GM19035 (cell line): ENCODE data around the gene OLA1.
"Not testable (repeated sequence)": the region's sequence is repeated elsewhere in the genome, so short reads cannot be mapped to it uniquely, and the experiment has no call there.

Experiments
- ATAC-seq: cut with Tn5 transposase; IDR thresholded peaks from one replicate; pipeline ENCODE4 v1.9.1; 2021; ENCODE audit not compliant: unreplicated experiment

The OLA1 gene

DNA sequence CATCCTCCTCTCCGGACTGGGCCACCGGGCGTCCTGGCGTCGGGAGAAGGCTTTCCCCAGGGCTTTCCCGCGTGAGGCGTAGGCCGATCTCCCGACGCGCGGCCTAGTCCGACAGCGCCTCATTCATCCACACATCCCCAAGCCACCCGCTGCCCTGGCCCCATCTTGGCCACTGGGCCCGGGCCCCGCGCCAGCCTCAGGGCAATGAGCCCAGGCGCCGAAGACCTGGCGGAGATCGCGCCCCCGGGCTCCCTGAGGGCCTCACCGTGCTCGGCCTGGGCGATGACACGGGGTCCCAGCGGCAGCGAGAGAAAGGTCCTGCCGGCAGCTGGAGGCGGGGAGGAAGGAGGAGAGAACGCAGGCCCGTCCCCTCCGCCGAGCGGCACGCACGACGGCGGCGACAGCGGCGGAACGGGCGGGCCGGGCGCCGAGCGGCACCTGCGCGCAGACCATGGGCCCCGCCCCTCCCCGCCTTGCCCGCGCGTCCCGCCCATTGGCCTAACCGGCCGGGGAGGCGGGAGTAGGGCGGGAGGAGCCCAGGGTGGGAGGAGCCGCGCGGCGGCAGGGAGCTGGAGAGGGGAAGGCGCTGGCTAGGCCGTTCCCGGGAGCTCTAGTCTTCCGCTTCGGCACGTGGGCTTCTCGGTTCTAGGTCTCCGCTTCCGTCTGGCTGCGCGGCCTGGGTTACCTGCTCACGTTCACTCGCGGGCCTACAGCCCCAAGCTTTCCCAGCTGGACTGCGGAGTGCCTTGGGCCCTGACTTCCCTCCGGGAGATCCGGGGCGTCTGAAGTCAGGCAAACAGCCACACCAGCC lies at the start of gene OLA1:
Gene OLA1, minus strand, starts transcription at position 346 of the 811 bp plus-strand sequence. CDS start 1,717 bp downstream, outside the sequence.
- peak; percentile 95 for ATAC-seq

DNA sequence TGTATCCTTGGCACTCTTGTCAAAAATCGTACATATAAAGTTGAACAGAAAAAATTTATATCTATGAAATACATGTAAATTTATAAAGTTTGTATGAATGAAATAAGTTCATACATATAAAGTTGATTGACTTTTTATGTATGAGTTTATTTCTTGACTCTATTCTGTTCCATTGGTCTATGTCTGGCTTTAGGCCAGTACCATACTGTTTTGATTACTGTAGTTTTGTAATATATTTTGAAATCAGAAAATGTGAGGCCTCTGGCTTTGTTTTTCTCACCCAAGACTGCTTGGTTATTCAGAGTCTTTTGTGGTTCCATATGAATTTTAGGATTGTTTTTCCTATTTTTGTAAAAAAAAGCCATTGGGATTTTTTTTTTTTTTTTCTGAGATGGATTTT lies 44.6 kb upstream of the OLA1 start:
- no peak for ATAC-seq

DNA sequence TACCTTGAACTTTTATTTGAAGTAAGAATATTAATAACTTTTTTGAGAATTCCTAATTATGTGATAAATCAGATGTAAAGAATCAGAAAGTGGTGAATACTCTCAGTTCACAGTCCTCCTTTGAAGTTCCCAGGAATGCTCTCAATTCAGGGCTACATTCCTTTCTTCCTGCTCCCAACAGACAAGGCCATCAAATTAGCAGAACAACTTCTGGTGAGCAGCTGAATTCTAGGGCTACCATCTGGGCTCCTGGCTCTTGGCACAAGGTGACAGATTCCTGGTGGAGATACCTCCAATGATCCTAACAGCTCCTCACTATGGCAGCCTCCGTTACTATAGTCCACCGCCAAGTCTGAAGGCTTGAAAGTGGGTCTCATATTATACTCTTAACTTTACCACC lies 37.8 kb upstream of the OLA1 start:
- ATAC-seq, result no peak

DNA sequence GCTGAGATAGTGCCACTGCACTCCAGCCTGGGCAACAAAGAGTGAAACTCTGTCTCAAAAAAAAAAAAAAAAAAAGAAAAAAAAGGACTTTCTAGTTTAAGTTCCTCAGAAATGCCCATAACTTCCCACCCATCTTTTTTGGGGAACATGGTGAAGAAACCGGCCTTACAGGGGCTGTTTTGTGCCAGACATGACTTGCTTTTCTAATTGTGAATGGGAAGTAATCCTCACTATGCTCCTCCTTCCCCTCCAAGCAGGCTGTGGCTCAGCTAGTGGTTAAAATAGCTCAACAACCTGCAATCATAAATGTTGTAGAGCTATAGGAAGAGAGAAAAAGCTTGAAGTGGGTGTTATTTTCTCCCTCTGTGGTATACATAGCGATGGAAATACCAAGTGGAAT lies 34.1 kb upstream of the OLA1 start:
- ATAC-seq, result no peak

DNA sequence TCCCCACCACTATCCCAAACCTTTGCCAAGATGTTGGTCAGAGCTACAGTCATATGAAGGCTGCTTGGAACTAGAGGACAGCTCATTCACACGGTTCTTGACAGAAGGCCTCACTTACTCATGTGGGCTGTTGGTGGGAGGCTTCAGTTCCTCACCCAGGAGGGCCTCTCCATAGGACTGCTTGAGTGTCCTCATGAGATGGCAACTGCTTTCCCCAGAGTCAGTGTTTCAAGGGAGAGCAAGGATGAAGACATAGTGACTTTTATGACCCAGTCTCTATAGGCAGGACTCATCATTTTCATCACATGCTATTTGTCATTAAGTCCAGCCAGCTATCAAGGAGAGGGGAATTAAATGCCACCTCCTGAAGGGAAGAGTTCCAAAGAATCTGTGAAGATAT lies 33.4 kb upstream of the OLA1 start:
- ATAC-seq, result no peak

DNA sequence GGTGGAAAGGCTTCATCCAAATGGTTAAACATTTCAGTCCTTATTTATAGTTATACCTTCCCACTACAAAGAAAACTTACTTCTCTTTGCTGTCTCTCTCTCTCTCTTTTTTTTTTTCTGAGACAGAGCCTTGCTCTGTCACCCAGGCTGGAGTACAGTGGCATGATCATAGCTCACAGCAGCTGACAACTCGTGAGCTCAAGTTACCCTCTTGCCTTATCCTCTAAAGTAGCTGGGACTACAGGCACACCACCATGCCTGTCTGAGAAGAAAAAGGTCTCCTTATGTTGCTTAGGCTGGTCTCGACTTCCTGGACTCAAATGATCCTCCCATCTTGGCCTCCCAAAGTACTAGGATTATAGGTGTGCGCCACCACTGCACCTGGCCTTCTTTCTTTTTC lies 32.3 kb upstream of the OLA1 start:
- no peak for ATAC-seq

DNA sequence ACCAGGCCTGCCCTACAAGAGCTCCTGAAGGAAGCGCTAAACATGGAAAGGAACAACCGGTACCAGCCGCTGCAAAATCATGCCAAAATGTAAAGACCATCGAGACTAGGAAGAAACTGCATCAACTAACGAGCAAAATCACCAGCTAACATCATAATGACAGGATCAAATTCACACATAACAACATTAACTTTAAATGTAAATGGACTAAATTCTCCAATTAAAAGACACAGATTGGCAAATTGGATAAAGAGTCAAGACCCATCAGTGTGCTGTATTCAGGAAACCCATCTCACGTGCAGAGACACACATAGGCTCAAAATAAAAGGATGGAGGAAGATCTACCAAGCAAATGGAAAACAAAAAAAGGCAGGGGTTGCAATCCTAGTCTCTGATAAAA lies 21.9 kb upstream of the OLA1 start:
- ATAC-seq, result not testable (repeated sequence)

DNA sequence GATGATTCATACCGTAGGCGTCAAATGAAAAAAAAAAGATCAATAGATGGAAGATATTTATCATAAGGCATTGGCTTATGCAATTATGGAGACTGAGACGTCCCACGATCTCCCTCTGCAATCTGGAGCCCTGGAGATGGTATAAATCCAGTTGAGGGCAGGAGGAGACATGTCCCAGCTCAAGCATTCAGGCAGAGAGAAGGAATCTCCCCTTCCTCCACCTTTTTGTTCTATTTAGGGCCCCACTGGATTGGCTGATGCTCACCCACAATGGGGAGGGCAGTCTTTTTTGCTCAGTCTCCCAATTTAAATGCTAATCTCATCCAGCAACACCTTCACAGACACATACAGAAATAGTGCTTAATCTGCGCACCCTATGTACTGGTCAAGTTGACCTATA lies 18.0 kb upstream of the OLA1 start:
- no peak for ATAC-seq

DNA sequence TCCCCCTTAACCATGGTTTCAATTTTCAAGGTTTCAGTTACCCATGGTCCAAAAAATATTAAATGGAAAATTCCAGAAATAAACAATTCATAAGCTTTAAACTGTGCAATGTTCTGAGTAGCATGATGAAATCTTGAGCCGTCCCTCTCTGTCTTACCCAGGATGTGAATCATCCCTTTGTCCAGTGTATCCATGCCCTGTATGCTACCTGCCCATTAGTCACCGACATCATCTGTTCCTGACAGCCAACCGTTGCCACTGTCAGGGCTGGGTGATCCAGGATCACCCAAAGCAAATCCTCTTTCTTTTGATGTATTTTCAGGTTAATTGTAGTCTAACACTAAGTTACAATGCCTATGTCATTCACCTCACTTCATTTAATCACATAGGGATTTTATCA lies 15.7 kb upstream of the OLA1 start:
- no peak for ATAC-seq

DNA sequence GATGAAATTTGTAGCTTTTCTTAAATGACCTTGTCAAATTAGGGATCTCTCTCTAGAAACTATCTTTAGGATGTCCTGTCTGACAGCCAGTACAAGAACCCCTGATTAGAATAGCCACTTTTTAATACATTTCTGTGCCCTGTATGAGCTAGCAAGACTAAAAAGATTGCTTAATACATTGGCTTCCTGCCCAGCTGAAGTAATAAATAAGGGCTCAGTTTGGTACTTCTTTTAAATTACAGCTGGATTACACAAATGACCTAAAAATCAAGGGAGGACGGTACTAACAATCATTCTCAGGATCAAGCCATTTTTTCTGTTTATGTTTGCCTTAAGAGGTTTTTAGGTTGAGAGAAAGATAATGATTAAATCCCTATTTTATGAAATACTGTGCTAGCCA lies 11.6 kb upstream of the OLA1 start:
- ATAC-seq, result no peak

DNA sequence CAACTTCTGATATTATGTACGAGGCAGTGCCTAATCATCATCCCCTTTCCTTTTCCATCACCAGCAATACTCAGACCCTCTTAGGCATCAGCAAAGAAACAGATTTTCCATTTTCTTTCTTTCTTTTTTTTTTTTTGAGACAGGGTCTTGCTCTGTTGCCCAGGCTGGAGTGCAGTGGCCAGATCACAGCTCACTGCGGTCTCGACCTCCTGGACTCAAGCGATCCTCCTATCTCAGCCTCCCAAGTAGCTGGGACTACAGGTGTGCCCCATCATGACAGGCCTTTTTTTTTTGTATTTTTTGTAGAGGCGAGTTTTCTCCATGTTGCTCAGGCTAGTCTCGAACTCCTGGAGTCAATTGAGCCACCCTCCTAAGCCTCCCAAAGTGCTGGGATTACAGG lies 5.9 kb upstream of the OLA1 start:
- ATAC-seq, result no peak

DNA sequence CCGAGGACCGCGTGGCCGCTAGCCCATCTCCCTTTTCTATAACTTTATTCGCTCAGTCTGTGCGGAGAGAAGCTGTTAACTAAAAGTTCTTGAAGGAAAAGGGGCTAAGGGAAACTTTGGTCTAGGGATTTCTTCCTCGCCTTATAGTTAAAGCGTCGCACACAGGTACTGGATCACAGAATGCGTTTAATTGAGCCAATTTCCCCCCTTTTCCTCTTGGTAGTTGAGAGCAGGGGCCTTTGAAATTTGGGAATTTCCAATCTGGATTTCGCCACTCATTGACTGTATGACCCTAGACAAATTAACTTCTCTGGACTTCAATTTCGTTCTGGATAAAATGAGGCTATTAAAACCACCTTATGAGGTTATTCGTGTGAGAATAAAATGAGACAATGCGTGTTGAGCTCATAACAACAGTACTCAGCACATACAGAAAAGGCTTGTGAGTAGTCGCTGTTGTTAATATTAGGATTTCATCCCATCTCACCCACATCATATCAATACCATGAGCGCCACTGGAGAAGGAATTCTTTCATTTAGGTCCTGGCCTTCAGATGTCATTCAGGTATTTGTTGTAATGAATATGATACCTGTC lies 763 bp upstream of the OLA1 start:
- no peak for ATAC-seq

DNA sequence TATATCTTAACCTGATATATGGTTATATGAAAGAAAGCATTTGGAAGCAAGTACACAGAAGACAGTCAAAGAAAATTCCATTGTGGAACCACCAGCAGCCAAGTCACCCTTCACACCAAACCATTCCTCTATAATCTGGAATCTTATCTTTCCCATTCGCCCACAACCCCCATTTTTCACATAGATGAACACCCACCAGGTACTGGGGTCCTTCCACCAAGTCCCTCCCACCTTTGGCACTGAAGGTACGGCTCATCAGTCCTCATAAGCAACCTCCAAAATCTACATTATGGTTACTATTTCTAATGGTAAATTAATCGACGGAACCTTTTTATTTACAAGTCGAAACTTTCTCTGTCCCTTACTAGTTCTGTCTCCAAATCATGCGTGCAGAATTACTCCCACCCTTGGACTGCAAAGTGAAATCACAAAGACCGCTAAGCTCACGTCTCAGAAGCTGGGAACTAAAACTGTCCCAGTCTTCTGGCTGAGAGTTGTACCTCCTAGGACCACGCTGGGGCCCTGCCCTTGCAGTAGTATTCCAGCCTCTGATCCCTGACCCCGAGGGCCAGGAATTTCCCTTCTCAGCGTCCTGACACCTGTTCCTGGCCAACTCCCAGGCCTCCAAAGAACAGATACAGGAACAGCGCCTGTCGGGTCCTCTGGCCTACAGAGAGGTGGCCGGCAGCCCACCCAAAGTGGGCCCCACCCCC lies 702 bp downstream of the OLA1 start:
- peak; percentile 15 for ATAC-seq

DNA sequence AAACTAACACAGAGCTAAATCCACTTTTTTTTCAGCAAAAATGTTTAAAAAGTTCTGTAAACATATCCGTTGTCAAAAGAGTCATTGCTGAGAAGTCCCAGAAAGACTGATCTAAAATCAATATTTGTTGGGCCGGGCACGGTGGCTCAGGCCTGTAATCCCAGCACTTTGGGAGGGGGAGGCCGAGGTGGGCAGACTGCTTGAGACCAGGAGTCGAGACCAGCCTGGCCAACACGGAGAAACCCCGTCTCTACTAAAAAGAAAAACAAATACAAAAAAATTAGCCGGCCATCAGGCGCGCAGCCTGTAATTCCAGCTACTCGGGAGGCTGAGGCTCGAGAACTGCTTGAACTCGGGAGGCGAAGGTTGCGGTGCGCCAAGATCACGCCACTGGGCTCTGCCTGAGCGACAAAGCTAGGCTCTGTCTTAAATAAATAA lies 1.4 kb downstream of the OLA1 start:
- no peak for ATAC-seq

DNA sequence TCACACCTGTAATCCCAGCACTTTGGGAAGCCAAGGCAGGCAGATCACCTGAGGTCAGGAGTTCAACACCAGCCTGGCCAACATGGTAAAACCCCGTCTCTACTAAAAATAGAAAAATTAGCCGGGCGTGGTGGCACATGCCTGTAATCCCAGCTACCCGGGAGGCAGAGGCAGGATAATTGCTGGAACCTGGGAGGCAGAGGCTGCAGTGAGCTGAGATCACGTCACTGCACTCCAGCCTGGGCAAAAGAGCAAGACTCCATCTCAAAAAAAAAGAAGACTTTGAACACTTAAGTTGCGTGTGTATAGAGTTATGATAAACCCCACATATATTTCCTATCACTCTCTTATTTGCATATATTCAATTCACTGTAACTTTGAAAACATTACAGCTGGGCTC lies 2.7 kb downstream of the OLA1 start:
- ATAC-seq, result not testable (repeated sequence)

DNA sequence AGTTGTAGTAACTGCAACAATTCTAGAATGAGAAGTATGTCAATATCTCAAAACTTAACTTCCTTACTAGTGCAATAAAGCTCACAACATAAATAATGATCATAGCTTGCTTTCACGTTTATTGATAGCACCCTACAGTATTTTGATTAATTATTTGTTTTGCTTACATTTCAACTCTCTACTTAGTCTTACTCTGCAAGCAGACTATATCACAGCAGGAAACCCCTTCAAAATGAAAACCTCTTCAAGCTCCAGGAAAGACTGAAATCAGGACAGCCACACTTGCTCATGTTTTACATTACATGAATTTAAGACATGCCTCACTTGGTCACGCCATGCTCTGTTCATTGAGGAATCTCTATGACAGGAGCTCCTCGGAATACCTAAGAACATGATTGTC lies 3.3 kb downstream of the OLA1 start:
- ATAC-seq, result no peak

DNA sequence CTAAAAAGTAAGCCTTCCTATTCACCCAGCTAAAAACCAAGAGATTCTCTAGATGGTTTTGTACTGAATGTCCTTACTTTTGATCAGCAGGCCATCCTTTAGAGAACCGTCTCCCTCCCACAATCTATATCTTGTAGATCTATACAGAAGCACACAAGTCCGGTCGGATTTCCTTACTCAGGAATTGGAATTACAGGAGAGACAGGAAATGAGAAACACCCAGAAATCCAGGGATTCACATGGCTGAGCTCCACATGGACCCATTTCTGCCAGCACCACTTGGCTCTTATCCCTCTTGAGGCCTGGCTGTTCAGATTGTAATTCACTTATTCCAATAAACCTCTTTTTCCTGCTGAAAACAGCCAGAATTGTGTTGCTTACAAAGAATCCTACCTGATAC lies 4.5 kb downstream of the OLA1 start:
- no peak for ATAC-seq

DNA sequence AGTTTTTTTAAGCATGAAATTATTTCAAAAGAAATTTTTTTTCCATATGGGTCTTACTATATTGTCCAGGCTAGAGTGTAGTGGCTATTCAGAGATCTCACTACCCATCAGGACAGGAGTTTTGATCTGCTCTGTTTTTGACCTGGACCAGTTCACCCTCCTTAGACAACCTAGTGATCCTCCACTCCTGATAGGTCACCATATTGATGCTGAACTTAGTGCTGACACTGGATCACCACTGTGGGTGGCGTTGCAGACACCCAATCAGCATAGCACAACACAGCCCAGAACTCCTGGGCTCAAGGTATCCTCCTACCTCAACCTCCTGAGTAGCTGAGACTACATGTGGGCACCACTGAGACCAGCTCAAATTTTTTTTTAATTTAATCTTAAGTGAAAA lies 8.2 kb downstream of the OLA1 start:
- no peak for ATAC-seq

DNA sequence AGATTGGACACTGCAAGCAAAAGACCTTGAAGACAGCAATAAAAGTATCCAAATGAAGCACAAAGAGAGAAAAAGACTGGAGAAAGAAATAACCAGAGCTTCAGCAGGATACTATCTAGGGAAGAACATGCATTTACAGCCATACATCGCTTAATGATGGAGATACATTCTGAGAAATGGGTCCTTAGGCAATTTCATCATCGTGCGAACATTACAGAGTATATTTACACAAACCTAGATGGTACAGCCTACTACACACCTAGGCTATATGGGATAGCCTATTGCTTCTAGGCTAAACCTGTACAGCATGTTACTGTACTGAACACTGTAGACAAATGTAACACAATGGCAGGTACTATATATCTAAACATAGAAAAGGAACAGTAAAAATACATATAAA lies 11.9 kb downstream of the OLA1 start:
- no peak for ATAC-seq

DNA sequence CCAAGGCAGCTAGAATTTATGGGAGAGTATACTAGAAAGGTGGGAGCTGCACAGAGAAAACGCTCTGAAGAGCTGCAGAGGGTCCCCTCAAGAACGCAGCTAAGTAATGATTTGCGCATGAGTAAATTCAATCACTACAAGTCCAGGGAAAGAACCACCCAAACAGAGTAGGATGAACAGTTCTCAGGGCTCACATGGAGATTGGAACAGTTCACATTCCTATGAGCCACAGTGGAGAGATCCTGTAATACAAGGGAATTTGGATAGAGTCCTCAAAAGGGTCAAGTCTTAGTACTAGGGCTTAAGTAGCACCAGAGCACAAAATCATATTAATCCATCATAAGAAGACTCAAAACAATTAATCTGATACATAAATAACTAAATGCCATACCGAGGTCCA lies 12.7 kb downstream of the OLA1 start:
- no peak for ATAC-seq

DNA sequence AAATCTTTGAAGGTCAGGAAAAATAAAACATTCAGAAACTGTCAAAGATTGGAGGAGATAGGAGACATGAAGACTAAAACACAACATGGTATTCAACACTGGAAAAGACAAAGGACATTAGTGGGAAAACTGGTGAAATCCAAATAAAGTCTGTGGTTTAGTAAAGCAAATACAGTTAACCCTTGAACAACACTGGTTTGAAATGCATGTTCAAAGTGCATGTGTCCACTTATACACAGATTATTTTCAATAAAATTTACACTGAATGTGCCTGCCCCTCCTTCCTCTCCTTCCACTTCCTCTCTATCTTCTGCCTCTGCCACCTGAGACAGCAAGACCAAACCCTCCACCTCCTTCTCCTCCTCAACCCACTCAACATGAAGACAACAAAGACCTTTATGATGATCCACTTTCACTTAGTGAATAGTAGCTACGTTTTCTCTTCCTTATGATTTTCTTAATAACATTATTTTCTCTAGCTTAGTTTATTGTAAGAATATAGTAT lies 14.5 kb downstream of the OLA1 start:
- no peak for ATAC-seq

DNA sequence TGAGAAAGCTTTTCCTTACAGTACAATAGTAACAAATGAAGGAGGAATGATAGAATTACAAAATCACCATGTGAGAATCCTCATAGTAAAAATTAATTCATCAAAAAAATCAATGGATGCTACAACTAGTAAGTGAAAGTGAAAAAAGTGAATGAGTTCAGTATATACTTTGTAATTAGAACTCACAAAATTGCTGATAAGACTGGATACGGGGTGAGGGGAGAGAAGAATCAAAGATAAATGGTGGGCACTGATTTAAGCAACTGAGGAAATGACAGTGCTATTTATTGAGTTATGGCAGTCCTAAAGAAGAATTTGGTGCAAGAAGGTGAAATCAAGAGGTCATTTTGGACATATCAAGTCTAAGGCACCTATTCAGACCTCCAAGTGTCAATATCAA lies 20.6 kb downstream of the OLA1 start:
- ATAC-seq, result no peak
